DND-41 (cell line): ENCODE results near the gene HSPA13.

Experiments
- EZH2 ChIP-seq: IDR thresholded peaks from 3 replicates; pipeline ENCODE4 v1.6.1; 2012; ENCODE audit warnings: borderline replicate concordance, low read depth, mild to moderate bottlenecking, moderate library complexity, low read length, inconsistent platforms; ENCODE audit not compliant: severe bottlenecking
- TF ChIP-seq, protein P1 (sequence below): IDR thresholded peaks from 2 replicates; pipeline ENCODE4 v1.5.1; 2012; ENCODE audit warnings: borderline replicate concordance, low read length, moderate library complexity, mild to moderate bottlenecking; ENCODE audit not compliant: poor library complexity, severe bottlenecking; ENCODE audit errors: extremely low read depth

DNA sequence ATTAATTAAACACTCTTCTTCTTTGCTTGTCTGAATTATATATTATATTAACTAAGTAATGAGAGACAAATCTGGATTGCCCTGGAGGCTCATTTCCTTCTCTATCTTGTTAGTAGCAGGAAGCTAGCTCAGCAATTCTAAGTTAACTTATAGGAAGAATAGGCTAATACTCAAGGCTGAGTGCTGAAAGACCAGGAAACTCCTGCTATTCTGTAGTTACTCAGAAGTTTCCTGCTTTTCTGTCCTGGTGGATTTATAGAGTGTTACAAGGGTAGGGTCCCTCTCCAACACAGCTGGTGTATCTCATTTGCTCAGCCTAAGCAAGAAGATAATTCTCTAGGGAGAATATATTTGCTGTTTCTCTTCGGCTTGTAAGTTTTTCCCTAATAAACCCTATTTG is 29.2 kb downstream of the HSPA13 start:
- TF ChIP-seq, protein P1, sequence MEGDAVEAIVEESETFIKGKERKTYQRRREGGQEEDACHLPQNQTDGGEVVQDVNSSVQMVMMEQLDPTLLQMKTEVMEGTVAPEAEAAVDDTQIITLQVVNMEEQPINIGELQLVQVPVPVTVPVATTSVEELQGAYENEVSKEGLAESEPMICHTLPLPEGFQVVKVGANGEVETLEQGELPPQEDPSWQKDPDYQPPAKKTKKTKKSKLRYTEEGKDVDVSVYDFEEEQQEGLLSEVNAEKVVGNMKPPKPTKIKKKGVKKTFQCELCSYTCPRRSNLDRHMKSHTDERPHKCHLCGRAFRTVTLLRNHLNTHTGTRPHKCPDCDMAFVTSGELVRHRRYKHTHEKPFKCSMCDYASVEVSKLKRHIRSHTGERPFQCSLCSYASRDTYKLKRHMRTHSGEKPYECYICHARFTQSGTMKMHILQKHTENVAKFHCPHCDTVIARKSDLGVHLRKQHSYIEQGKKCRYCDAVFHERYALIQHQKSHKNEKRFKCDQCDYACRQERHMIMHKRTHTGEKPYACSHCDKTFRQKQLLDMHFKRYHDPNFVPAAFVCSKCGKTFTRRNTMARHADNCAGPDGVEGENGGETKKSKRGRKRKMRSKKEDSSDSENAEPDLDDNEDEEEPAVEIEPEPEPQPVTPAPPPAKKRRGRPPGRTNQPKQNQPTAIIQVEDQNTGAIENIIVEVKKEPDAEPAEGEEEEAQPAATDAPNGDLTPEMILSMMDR = no peak
- TF ChIP-seq EZH2 = no peak
